Measurements from ENCODE around the gene UPK2.

Gene UPK2

GRCh38 chr11:118956094-118956846 is at the start of gene UPK2:
UPK2 (plus strand) TSS chr11:118956298; CDS start chr11:118956351, 53 bp downstream.
- peak; percentile 79 for DNase-seq

DNA sequence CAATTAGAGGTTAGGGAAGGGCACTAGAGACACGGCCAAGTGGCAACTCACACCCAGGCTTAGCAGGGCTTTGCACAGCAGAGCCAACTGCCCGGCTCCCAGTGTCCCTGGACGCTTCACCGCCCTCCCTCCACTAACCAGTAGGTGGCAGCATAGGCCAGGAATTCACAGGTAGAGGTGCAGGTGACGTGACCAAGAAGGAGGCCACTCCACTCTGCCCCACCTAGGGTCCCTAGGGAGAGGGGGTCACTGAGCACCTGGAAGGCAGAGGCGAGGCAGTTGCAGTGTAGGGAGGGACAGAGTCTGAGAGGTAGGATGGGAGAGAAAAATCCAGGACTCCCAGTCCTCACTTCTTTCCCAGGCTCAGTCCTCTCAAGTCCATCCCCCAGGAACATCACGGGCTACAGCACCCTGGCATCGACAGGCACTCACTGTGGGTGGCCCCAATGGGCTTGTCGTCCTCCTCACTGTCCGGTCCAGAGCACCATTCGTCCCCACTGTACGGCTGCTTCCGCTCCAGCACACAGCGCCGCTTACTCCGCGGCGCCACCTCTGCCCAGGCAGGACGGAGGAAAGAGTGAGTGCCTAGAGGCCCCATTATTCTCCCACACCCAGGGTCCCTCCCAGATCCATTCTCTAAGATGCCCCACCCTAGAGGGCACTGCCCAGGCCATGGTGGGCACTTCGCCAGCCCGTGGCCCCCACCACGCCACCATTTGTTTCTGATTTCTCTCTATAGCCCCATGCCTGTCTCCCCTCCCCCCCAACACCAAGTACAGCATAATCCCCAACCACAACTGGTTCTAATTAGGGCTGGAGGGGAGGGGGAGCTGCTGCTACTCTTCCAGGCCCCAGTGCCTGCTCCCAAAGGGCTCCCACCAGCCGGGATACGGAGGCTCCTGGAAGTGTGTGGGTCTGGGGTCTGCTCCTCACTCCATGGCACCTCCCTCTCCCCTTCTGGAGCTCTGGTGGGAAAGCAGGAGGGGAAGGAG is 48.8 kb upstream of the UPK2 start:
- peak; percentile 68 for DNase-seq

DNA sequence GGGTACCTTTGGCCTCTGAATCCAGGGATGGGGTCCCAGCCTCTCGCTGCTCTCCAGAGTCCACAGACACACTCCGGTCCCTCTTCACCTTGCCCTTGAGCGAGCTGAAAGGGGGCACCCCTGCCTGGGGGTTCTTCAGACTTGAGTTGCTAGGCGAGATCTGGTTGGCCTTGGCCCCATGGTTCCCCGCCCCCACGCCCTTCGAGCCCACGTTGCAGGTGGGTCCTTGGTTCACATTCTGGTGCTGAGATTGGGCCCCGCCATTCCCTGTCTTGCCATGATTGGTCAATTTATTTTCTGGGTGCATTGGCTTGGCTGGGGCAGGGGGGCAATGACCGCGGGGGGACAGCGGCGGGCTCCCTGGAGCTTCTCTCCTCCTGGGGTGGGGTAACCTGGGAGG is 47.8 kb upstream of the UPK2 start:
- DNase-seq: no peak

GRCh38 chr11:118908901-118909618 is 47.0 kb upstream of the UPK2 start:
- DNase-seq: no peak

GRCh38 chr11:118909619-118910308 is 46.3 kb upstream of the UPK2 start:
- DNase-seq: no peak

DNA sequence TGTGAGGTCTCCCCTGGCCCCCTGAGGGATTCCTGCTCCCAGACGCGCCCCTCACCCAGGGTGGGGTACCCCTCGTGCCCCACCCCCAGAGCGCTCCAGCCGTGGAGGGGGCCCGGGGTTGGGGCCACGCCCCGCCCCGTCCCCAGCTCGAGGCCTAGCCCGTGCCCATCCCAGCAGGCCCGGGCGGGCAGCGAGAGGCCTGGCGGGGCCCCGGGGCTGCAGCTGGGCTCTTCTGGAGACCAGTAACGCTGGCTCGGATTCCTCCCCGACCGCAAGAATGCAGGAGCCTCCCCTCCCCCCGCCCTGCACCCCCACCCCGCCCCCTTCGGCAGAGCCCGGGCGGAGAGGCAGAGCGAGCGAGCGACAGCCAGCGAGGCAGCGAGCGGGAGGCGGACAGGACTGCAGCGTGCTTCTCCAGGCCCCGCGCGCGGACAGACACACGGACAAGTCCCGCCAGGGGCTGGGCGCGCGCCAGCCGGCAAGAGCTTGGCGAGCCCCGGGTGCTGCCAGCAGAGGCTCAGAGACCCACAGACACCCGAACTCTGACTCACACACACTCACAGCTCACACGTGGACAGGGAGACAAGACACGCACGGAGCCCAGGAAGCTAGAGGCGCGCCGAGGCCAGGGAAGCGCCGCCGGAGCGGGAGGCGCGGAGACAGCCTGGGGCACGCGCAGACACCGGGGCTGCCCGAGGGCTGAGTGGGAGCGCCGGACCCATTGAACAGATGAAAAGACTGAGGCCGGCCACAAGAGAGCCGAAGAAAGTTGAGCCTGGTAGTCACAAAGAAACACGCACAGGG is 45.6 kb upstream of the UPK2 start:
- DNase-seq: no peak

DNA sequence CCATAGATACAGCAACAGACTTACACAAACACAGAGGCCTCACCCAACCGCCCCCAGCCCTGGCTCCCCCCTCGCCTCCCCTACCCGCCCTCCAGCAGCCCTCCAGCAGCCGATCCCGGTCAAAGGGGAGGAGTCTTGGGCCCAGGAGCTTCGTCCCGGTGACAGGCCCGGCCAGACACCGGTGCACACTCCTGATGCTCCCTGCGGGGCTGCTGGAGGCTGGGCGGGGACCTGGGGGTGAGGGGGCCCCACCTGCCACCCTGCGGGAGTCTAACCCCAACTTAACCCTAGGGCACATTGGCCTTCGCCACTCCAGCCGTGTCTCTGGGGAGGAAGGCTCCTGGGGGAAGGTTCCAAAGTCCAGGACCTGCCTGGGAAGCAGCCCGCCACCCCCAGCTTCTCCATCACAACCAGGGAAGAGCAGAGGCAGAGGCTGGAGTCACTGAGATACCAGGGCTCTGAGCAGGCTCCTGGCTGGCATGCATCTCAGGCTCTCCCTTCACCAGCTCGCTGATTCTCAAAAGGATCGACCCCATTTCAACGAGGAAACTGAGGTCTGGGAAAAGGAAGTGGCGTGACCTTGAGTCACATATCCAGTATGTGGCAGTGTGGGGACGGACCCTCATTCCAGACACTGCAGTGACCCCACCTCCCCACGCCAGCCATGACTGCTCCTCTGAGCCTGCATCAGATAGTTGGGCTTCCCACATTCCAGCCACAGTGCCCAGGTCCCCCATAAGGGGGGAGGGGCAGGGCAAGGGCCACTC is 44.8 kb upstream of the UPK2 start:
- DNase-seq: no peak

DNA sequence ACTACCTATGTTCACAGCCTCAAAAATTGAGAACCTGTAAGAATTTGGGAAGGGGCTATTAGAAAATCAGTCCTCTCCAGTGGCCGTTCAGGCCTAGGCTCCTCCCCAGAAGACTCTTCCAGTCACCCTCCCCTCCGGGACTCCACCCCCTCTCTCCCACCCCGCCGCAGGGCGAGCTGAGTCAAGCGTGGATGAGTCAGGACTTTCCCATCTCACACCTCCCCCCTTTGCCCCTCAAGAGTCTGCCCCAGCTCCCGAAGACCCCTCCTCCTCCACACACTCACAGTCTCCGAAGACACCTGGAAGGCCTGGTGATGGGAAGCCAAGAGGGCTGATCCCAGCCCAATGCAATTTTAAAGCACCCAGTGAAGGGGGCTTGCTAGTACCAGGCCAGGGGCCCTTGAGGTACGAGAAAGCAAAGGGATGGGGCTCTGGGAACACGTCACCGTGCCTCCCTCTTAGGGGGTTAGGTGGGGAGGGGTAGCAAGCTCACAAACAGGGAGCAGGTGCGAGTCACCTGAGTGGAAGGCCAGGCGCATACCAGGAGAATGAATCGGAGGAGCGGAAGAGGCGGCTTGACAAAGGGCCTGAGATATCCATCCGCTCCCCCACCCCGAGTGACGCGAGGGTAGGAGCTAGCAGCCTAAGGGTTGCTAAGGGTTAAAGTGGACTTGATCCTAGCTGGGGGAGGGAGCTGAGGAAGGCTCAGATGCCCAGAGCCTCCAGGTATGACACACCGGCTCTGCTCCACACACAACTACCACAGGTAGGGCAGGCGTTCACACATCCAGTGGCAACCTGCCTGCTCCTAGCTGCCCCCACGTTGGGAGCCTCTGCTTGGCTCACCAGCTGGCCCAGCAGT is 44.0 kb upstream of the UPK2 start:
- peak; percentile 58 for DNase-seq

- peak; percentile 51 for DNase-seq
Observed at GRCh38 chr11:118912742-118913410, 43.2 kb upstream of the UPK2 start.

DNA sequence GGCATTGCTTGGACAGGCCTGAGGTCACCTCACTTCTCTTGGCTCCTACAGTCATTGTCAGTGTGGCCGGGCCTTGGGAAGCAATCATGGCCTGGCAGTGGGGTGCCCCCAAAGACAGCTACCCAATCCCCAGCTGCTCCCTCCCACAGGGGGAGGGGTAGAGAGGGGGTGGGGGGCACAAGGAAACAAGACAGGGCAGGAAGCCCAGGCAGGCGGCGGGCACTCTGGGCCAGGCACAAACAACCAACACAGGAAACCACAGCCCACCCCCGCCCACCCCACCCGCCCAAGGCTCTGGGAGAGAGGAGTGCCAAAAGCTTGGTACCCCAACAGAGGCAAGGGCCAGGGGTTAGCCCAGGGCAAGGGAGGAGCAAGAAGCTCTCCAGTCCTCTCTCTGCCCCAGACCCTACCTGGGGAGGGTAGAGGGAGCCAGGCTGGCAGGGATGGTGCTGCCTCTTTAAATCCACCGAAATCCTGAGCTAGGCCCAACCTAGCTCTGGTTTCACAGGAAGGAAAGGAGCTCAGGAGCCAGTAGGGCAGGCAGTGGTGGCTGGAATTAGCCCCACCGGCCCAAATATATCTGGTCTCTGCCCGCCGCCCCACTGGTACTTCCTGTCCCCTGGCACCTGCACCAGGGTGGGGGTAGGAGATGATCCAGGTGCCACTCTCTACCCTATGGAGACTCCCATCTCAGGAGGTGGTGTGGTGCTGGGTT is 42.5 kb upstream of the UPK2 start:
- DNase-seq: no peak

DNA sequence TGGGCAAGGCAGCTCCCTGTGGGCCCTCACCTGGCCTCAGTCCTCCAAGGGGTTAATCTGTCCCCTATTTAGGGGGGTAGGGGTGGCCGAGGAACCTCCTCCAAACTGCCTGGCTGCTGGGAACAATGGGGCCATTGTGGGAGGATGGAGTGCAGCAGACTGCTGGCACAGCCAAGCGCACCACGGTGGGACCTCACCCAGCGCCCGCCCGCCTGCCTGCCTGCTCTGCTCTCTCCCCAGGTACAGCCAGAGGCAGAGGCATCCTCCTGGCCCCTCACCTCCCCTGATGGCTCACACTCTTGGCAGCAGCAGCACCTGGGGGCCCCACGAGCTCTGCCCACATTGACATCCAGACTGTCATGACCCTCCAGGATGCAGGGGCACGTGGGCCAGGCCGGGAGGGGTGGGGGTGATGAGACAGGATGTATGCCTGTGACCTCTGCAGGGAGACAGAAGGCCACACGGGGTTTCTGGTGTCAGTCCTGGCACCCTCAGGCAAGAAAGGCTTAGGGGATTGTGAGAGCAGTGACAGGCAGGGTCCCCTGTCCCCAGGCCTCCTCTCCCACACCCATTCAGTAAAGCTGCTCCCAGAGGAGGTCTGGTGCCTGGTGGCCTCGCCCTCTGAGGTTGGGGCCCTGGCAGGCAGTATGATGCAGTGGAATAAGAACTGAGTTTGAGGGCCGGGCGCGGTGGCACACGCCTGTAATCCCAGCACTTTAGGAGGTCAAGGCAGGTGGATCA is 41.8 kb upstream of the UPK2 start:
- no peak for DNase-seq

DNA sequence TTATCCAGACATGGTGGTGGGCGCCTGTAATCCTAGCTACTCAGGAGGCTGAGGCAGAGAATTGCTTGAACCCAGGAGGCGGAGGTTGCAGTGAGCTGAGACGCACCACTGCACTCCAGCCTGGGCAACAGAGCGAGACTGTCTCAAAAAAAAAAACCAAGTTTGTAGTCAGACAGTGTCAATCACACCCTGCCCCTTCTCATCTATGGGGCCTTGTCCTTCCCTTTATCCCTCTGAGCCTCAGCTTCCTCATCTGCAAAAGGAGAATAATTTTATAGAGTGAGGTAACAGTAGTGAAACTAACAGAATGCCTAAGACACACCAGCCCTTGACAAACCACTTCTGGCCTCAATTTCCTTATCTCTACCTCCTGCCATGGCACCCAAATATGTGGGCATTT is 41.1 kb upstream of the UPK2 start:
- peak; percentile 75 for DNase-seq

DNA sequence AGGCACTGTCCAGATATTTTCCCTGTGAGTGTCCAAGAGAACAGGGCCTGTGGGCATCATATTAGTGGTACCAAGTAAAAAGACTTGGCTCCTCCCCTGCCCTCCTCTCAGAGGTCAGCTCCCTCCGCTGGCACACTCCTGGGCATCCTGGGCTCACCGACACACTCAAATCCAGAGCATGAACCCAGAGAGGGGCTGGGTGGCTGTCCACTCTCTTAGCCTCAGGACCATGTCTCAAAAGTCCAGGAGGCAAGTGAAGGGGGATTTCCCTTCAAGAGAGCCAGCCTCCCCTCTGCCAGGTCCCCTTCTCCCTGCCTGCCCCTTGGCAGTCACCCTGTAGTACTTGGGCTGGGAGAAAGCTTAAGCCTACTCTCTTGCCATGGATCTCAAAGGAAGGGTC is 40.7 kb upstream of the UPK2 start:
- DNase-seq: no peak

DNA sequence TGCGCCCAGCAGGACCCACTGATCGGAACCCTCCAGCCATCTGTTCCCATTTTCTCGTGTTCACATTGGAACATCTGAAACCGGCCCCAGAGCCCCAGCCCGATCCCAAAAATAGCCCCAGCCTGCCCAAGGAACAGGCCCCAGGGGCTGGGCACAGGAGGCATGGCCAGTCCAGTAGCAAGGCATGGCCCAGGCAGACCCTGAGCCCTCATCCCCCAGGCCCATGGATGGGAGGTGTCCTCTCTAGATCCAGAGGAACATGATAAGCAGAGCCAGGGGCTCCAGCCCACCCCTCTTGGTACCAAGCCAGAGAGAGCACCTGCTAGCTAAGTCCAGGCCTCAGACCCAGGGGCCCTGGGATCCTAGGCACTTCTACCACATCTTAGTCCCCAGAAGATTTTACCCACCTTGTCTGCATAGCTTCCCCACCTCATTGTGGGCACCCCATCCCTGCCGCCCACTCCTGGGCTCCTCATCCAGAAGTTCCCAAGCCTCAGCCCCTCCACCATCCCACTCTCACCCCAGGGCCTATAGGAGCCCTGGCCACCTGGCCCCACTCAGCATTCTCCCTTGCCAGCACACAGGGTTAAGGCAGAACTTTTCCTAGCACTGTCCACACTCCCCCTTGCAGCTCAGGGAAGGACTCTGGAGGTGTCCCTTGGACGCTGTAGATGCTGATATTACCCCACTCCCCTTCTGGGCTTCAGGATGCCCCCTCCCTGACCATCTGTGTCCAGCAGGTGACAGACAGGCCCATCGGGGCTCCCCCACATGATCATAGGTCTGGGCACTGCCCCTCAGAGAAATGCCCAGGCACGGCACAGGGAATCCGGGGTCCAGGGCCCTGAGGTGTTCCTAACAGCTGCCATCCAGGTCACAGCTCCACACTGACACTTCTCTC is 39.9 kb upstream of the UPK2 start:
- DNase-seq: no peak

- no peak for DNase-seq
Observed at GRCh38 chr11:118916842-118917388, 39.2 kb upstream of the UPK2 start.

- DNase-seq: peak; percentile 82
Observed at GRCh38 chr11:118917481-118918127, 38.5 kb upstream of the UPK2 start.
